C4-2B (cell line): ENCODE results near the gene BCL2L11.

ENCODE experiments used
- ZFX ChIP-seq: fragments of 450-650 bp; IDR thresholded peaks from 2 replicates; pipeline ENCODE4 v1.6.1; 2017
- TF ChIP-seq, protein P1 (sequence below): fragments of 450-650 bp; conservative IDR thresholded peaks from 2 replicates; pipeline ENCODE4 v1.5.1; 2017; ENCODE audit warnings: mild to moderate bottlenecking

DNA sequence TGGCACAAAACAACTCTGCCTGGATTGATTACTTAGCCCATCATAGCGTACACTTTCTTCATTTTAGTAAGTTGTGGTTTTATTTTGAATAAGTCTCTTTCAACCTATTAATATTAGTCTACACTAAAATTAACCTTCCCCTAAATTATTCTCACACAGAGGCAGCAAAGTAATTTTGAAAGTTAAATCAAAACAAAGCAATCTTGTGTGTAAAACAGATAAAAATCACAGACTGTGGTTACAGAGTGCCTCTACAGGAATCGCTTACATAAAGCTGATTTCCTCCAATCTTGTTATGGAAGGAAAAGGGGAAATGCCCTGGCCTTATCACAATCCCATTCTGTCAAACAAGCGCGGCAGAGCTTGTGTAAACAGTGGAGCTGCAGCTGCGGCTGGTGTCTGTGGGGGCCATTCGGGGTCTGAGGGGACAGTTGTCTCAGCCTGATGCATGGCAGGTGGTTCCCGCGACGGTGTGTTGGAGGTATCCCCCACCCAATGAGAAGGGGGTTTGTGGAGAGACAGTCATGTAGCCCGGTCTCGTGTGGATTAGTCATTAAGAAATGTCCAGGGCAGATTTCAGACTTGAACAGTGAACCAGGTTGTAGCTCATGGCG is 42.1 kb downstream of the BCL2L11 start:
- TF ChIP-seq, protein P1, sequence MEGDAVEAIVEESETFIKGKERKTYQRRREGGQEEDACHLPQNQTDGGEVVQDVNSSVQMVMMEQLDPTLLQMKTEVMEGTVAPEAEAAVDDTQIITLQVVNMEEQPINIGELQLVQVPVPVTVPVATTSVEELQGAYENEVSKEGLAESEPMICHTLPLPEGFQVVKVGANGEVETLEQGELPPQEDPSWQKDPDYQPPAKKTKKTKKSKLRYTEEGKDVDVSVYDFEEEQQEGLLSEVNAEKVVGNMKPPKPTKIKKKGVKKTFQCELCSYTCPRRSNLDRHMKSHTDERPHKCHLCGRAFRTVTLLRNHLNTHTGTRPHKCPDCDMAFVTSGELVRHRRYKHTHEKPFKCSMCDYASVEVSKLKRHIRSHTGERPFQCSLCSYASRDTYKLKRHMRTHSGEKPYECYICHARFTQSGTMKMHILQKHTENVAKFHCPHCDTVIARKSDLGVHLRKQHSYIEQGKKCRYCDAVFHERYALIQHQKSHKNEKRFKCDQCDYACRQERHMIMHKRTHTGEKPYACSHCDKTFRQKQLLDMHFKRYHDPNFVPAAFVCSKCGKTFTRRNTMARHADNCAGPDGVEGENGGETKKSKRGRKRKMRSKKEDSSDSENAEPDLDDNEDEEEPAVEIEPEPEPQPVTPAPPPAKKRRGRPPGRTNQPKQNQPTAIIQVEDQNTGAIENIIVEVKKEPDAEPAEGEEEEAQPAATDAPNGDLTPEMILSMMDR, result no peak
- TF ChIP-seq ZFX, result no peak
